IMR-90 (cell line): ENCODE measurements around the gene ATXN1. TPM values are rescaled to one million over a fixed set of nuclear protein-coding genes. Genes with fewer than 3 reads are reported as not detected.

Experiments
- ATAC-seq: fragments of 200-7000 bp; cut with Tn5 transposase; 2 replicates; pipeline ENCODE4 v1.9.1; 2020; ENCODE audit warnings: low read depth, mild to moderate bottlenecking, moderate library complexity
- BruUV-seq: library from RNA; stranded (reverse); fragments of 400-500 nt; replicated peaks from 2 replicates; lab custom pipeline; 2021; lab: Mats Ljungman, UMichigan
- CTCF ChIA-PET: fragments of 300-600 bp; formaldehyde crosslinking; extraction: SDS; loops from one replicate; lab custom pipeline; 2021; ENCODE audit warnings: antibody characterized with exemption; lab: Yijun Ruan, JAX
- POLR2A ChIA-PET: fragments of 300-600 bp; sonication (Branson Sonifier 250); formaldehyde crosslinking; loops from one replicate; lab custom pipeline; 2022; ENCODE audit warnings: antibody characterized with exemption; ENCODE audit not compliant: unreplicated experiment; lab: Charles Lee
- DNase-seq: peaks from one replicate; pipeline ENCODE4 v3.0.0; 2013
- H2AFZ ChIP-seq: replicated peaks from 2 replicates; pipeline ENCODE3; 2013; ENCODE audit warnings: low read length, mild to moderate bottlenecking; ENCODE audit not compliant: poor library complexity
- H2AK5ac ChIP-seq: 2 replicates; pipeline ENCODE4 v1.6.1; 2013; ENCODE audit warnings: low read depth, low read length, inconsistent platforms
- H2AK9ac ChIP-seq: replicated peaks from 2 replicates; pipeline ENCODE3; 2013; ENCODE audit warnings: mild to moderate bottlenecking, low read depth, low read length, moderate library complexity; ENCODE audit not compliant: poor library complexity
- H2BK120ac ChIP-seq: 2 replicates; pipeline ENCODE4 v1.6.1; 2013; ENCODE audit warnings: low read depth, low read length, inconsistent platforms
- H2BK15ac ChIP-seq: 3 replicates; pipeline ENCODE4 v1.6.1; 2013; ENCODE audit warnings: low read depth, low read length, inconsistent platforms
- H2BK20ac ChIP-seq: 2 replicates; pipeline ENCODE4 v1.6.1; 2013; ENCODE audit warnings: low read depth, mild to moderate bottlenecking, inconsistent platforms, low read length, moderate library complexity
- H2BK5ac ChIP-seq: 2 replicates; pipeline ENCODE4 v1.6.1; 2013; ENCODE audit warnings: mild to moderate bottlenecking, low read depth, low read length, inconsistent platforms; ENCODE audit not compliant: poor library complexity, severe bottlenecking
- H3K14ac ChIP-seq: replicated peaks from 2 replicates; pipeline ENCODE4 v1.6.1; 2013; ENCODE audit warnings: low read depth, low read length, inconsistent platforms
- H3K18ac ChIP-seq: 2 replicates; pipeline ENCODE4 v1.6.1; 2013; ENCODE audit warnings: low read depth, low read length, control low read depth
- H3K23ac ChIP-seq: 2 replicates; pipeline ENCODE4 v1.6.1; 2013; ENCODE audit warnings: low read depth, low read length, inconsistent platforms
- H3K27ac ChIP-seq: 2 replicates; pipeline ENCODE4 v1.5.1; 2013; ENCODE audit warnings: mild to moderate bottlenecking, control low read depth, low read length; ENCODE audit not compliant: insufficient read depth
- H3K27me3 ChIP-seq: 2 replicates; pipeline ENCODE4 v1.6.1; 2013; ENCODE audit warnings: low read length; ENCODE audit not compliant: control insufficient read depth, insufficient read depth
- H3K36me3 ChIP-seq: 2 replicates; pipeline ENCODE4 v1.6.1; 2013; ENCODE audit warnings: low read length, mixed read lengths; ENCODE audit not compliant: control insufficient read depth, insufficient read depth
- H3K4ac ChIP-seq: 2 replicates; pipeline ENCODE4 v1.6.1; 2013; ENCODE audit warnings: low read depth, low read length, inconsistent platforms
- H3K4me1 ChIP-seq: 2 replicates; pipeline ENCODE4 v1.6.1; 2013; ENCODE audit warnings: low read length, mixed read lengths; ENCODE audit not compliant: control insufficient read depth, insufficient read depth
- H3K4me2 ChIP-seq: 2 replicates; pipeline ENCODE4 v1.6.1; 2013; ENCODE audit warnings: low read depth, mild to moderate bottlenecking, control low read depth, low read length, moderate library complexity
- H3K4me3 ChIP-seq: 2 replicates; pipeline ENCODE4 v1.5.1; 2013; ENCODE audit warnings: low read depth, mild to moderate bottlenecking, control low read depth, low read length, moderate library complexity; ENCODE audit not compliant: insufficient read depth
- H3K56ac ChIP-seq: 2 replicates; pipeline ENCODE4 v1.6.1; 2013; ENCODE audit warnings: low read length, inconsistent platforms; ENCODE audit not compliant: insufficient read depth; ENCODE audit errors: extremely low read depth
- H3K79me1 ChIP-seq, 2 experiments: 2 replicates each; pipeline ENCODE4 v1.6.1; 2013; ENCODE audit warnings: low read length in 2 of 2, inconsistent platforms in 1 of 2, low read depth in 1 of 2
- H3K9ac ChIP-seq: 2 replicates; pipeline ENCODE4 v1.6.1; 2013; ENCODE audit warnings: low read depth, low read length, control low read depth
- H3K9me1 ChIP-seq: 2 replicates; pipeline ENCODE4 v1.6.1; 2013; ENCODE audit warnings: low read length, inconsistent platforms; ENCODE audit not compliant: insufficient read depth
- H3K9me3 ChIP-seq: 2 replicates; pipeline ENCODE4 v1.6.1; 2013; ENCODE audit warnings: low read length; ENCODE audit not compliant: control insufficient read depth, insufficient read depth
- H4K20me1 ChIP-seq: 2 replicates; pipeline ENCODE4 v1.6.1; 2013; ENCODE audit warnings: low read length, inconsistent platforms; ENCODE audit not compliant: insufficient read depth
- H4K5ac ChIP-seq: 2 replicates; pipeline ENCODE4 v1.6.1; 2013; ENCODE audit warnings: mild to moderate bottlenecking, low read depth, low read length, control low read depth
- H4K8ac ChIP-seq, 2 experiments: 2 replicates each; pipeline ENCODE4 v1.6.1; 2013; ENCODE audit warnings: low read depth in 2 of 2, low read length in 2 of 2, control low read depth in 1 of 2, inconsistent platforms in 1 of 2
- H4K91ac ChIP-seq: 2 replicates; pipeline ENCODE4 v1.6.1; 2013; ENCODE audit warnings: low read depth, low read length, inconsistent platforms; ENCODE audit not compliant: insufficient read depth
- CHD1 ChIP-seq: IDR thresholded peaks from 2 replicates; pipeline ENCODE4 v1.6.1; 2012; ENCODE audit warnings: low read depth, low read length, improper control_type of control experiment
- FOS ChIP-seq: fragments of 150-350 bp; IDR thresholded peaks from 2 replicates; pipeline ENCODE4 v1.6.1; 2016; ENCODE audit warnings: low read depth, low read length
- MAFK ChIP-seq: IDR thresholded peaks from 2 replicates; pipeline ENCODE4 v1.6.1; 2012; ENCODE audit warnings: low read depth, low read length, improper control_type of control experiment
- MAZ ChIP-seq: IDR thresholded peaks from 2 replicates; pipeline ENCODE4 v1.6.1; 2012; ENCODE audit warnings: low read depth, mild to moderate bottlenecking, low read length, improper control_type of control experiment, moderate library complexity, borderline replicate concordance
- MXI1 ChIP-seq: IDR thresholded peaks from 2 replicates; pipeline ENCODE4 v1.6.1; 2012; ENCODE audit warnings: low read depth, mild to moderate bottlenecking, low read length, moderate library complexity, borderline replicate concordance
- NFE2L2 ChIP-seq: fragments of 150-350 bp; IDR thresholded peaks from 2 replicates; pipeline ENCODE4 v1.6.1; 2016; ENCODE audit warnings: low read depth, mild to moderate bottlenecking, low read length
- POLR2A ChIP-seq: IDR thresholded peaks from 2 replicates; pipeline ENCODE4 v1.6.1; 2012; ENCODE audit warnings: mild to moderate bottlenecking, low read depth, low read length
- RAD21 ChIP-seq: IDR thresholded peaks from 2 replicates; pipeline ENCODE4 v1.6.1; 2012; ENCODE audit warnings: low read length, improper control_type of control experiment
- RCOR1 ChIP-seq: IDR thresholded peaks from 2 replicates; pipeline ENCODE4 v1.6.1; 2012; ENCODE audit warnings: mild to moderate bottlenecking, low read length, improper control_type of control experiment; ENCODE audit not compliant: insufficient replicate concordance
- RFX5 ChIP-seq: IDR thresholded peaks from 2 replicates; pipeline ENCODE4 v1.8.0; 2012; ENCODE audit warnings: low read depth, mild to moderate bottlenecking, low read length, moderate library complexity
- USF2 ChIP-seq: fragments of 150-350 bp; IDR thresholded peaks from 2 replicates; pipeline ENCODE4 v1.6.1; 2017; ENCODE audit warnings: mild to moderate bottlenecking, antibody characterized with exemption, low read length, low read depth
- WGBS, 2 experiments: methylation state at CpG; one replicate each; pipeline versions ENCODE4 v1.1.5 to v1.1.7; 2013; ENCODE audit warnings: missing lambda C conversion rate in 2 of 2; ENCODE audit not compliant: insufficient read length in 1 of 2; ENCODE audit errors: extremely low coverage in 2 of 2; 5-methylcytosine and 5-hydroxymethylcytosine counted together
- dilution Hi-C: fragments of 300-500 bp; cut with HindIII; formaldehyde crosslinking; loops from one replicate; pipeline ENCODE4 v1.14.3; 2018; ENCODE audit warnings: low sequenced_read_pairs; ENCODE audit not compliant: unreplicated experiment
- in situ Hi-C: fragments of 300-500 bp; cut with MboI; formaldehyde crosslinking; loops from 3 replicates; pipeline ENCODE4 v1.14.3; 2019; ENCODE audit warnings: low sequenced_read_pairs, inconsistent platforms, mixed read lengths
- intact Hi-C: fragments of 100-400 bp; cut with micrococcal nuclease; formaldehyde crosslinking; loops from 2 replicates; pipeline ENCODE4 v1.10.0; 2022
- polyA plus RNA-seq, 3 experiments: library from polyadenylated mRNA; depleted of rRNA; stranded (reverse); fragments of >200 nt; gene quantifications; 2 replicates each; pipeline ENCODE4 v1.2.3, GENCODE V29; 2012; ENCODE audit warnings: low replicate concordance in 1 of 3
- total RNA-seq: library from RNA; depleted of rRNA; stranded (reverse); fragments of >200 nt; gene quantifications from 2 replicates; pipeline ENCODE4 v1.2.3, GENCODE V29; 2012
- TF ChIP-seq, protein P1 (sequence below): conservative IDR thresholded peaks from 2 replicates; pipeline ENCODE4 v1.5.1; 2012; ENCODE audit warnings: mild to moderate bottlenecking, low read depth, low read length, improper control_type of control experiment
- TF ChIP-seq, protein P2 (sequence below): fragments of 150-350 bp; IDR thresholded peaks from 2 replicates; pipeline ENCODE4 v1.6.1; 2016; ENCODE audit warnings: low read depth, mild to moderate bottlenecking, low read length, moderate library complexity, borderline replicate concordance

ATXN1 gene
- total and polyA plus RNA-seq, 2 of the 4 experiments (the other 2 are of a cell fraction), result 7.3 to 11.1 TPM

GRCh38 chr6:16468991-16469615 is 292.2 kb downstream of the ATXN1 start:
- Histone ChIP-seq H2BK120ac (no peak overlapping the region), H3K79me1 (peaks cover 15 to 25% of the 10 kb centered on the region in 2 experiments; a peak in 3 of 4 replicates), H2AFZ (no peak overlapping the region), H3K18ac (no peak overlapping the region), H4K91ac (no peak overlapping the region), H3K9ac (no peak overlapping the region), H3K4ac (no peak overlapping the region), H4K5ac (no peak overlapping the region), H3K4me1 (peaks cover 21% of the 10 kb centered on the region), H2BK20ac (no peak overlapping the region), H3K27me3 (no peaks in the 10 kb centered on the region), H3K23ac (no peak overlapping the region), H3K4me2 (no peak overlapping the region), H2AK5ac (no peak overlapping the region), H2BK15ac (no peak overlapping the region), H3K36me3 (no peaks in the 10 kb centered on the region), H3K9me1 (peaks cover 17% of the 10 kb centered on the region), H3K27ac (no peak overlapping the region), H3K56ac (no peak overlapping the region), H4K20me1 (no peaks in the 10 kb centered on the region), H3K14ac (no peak overlapping the region), H4K8ac (no peak overlapping the region), H2AK9ac (no peak overlapping the region), H3K9me3 (peaks cover under 1% of the 10 kb centered on the region; the same call in 1 of the 2 replicates), H3K4me3 (no peak overlapping the region), H2BK5ac (no peak overlapping the region)
- POLR2A ChIA-PET, result no interaction called here
- CTCF ChIA-PET, result no interaction called here
- intact Hi-C loops, result no loop called here
- BruUV-seq, result no TSS peak
- DNase-seq (no peak), ATAC-seq (no peak)
- TF ChIP-seq NFE2L2 (no peak), MXI1 (no peak), POLR2A (no peak), USF2 (no peak), RCOR1 (no peak), FOS (no peak), CHD1 (no peak), MAZ (no peak), MAFK (no peak), RFX5 (no peak), RAD21 (no peak)
- TF ChIP-seq, protein P1, sequence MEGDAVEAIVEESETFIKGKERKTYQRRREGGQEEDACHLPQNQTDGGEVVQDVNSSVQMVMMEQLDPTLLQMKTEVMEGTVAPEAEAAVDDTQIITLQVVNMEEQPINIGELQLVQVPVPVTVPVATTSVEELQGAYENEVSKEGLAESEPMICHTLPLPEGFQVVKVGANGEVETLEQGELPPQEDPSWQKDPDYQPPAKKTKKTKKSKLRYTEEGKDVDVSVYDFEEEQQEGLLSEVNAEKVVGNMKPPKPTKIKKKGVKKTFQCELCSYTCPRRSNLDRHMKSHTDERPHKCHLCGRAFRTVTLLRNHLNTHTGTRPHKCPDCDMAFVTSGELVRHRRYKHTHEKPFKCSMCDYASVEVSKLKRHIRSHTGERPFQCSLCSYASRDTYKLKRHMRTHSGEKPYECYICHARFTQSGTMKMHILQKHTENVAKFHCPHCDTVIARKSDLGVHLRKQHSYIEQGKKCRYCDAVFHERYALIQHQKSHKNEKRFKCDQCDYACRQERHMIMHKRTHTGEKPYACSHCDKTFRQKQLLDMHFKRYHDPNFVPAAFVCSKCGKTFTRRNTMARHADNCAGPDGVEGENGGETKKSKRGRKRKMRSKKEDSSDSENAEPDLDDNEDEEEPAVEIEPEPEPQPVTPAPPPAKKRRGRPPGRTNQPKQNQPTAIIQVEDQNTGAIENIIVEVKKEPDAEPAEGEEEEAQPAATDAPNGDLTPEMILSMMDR, result no peak
- TF ChIP-seq, protein P2, sequence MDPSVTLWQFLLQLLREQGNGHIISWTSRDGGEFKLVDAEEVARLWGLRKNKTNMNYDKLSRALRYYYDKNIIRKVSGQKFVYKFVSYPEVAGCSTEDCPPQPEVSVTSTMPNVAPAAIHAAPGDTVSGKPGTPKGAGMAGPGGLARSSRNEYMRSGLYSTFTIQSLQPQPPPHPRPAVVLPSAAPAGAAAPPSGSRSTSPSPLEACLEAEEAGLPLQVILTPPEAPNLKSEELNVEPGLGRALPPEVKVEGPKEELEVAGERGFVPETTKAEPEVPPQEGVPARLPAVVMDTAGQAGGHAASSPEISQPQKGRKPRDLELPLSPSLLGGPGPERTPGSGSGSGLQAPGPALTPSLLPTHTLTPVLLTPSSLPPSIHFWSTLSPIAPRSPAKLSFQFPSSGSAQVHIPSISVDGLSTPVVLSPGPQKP, result no peak
- WGBS, 2 experiments, result no CpG with 5 or more reads among the region's 1 CpG
- in situ Hi-C loops, result no loop called here
- dilution Hi-C loops, result no loop called here
